ENCODE data around the gene CUL3.

GRCh38 chr2:224586127-224586695 is 1.0 kb upstream of the CUL3 start:
- TF ChIP-seq CTCF (IDR thresholded peaks at IDR 0.05 in 2 of 3, conservative IDR thresholded peaks at IDR 0.05 in 1 of 3; ENCODE audit: borderline replicate concordance in 1 of 3, insufficient read depth in 1 of 3, low read depth in 2 of 3, low read length in 2 of 3) (no peak), POLR2A (IDR thresholded peaks at IDR 0.05; ENCODE audit: borderline replicate concordance, extremely low read depth, insufficient read depth, insufficient read length) (no peak), CBX3 (IDR thresholded peaks at IDR 0.05; ENCODE audit: low read depth) (no peak), POLR2AphosphoS5 (IDR thresholded peaks at IDR 0.05; ENCODE audit: low read depth, low read length) (no peak), EZH2 (IDR thresholded peaks at IDR 0.05) (no peak), EGR1 (IDR thresholded peaks at IDR 0.05; ENCODE audit: low read depth) (no peak)
